ENCODE measurements around the gene CDH18.

DNA sequence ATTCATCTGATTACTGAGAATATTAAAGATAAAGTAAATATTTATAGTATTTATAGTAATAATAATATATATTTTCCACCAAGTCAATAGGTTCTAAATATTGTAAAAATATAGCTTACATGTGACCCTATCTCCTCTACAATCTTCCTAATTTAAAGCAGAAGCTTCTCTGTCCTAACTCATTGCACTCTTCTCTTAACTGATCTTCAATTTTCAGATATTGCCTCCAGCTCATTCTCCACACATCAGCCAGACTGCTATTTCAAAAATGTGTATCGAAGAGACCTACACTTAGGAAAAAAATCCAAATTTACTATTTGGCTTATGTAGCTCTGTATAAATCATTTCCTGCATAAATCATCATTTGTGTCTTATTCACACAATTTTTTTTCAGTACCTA is 47.8 kb downstream of the CDH18 start:
- TF ChIP-seq, protein P1, sequence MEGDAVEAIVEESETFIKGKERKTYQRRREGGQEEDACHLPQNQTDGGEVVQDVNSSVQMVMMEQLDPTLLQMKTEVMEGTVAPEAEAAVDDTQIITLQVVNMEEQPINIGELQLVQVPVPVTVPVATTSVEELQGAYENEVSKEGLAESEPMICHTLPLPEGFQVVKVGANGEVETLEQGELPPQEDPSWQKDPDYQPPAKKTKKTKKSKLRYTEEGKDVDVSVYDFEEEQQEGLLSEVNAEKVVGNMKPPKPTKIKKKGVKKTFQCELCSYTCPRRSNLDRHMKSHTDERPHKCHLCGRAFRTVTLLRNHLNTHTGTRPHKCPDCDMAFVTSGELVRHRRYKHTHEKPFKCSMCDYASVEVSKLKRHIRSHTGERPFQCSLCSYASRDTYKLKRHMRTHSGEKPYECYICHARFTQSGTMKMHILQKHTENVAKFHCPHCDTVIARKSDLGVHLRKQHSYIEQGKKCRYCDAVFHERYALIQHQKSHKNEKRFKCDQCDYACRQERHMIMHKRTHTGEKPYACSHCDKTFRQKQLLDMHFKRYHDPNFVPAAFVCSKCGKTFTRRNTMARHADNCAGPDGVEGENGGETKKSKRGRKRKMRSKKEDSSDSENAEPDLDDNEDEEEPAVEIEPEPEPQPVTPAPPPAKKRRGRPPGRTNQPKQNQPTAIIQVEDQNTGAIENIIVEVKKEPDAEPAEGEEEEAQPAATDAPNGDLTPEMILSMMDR (IDR thresholded peaks at IDR 0.05): no peak
- no peak for TF ChIP-seq POLR2AphosphoS5 (IDR thresholded peaks at IDR 0.05)
